HG02759 (cell line): ENCODE results near the gene EHHADH.

Source experiments
- ATAC-seq: cut with Tn5 transposase; IDR thresholded peaks from one replicate; pipeline ENCODE4 v1.9.1; 2021; ENCODE audit warnings: mild to moderate bottlenecking, moderate library complexity; ENCODE audit not compliant: unreplicated experiment

EHHADH gene

GRCh38 chr3:185151101-185151963, 102.5 kb downstream of the EHHADH start:
- ATAC-seq: no peak

- ATAC-seq: no peak
Observed at GRCh38 chr3:185150561-185150960, 103.3 kb downstream of the EHHADH start.

GRCh38 chr3:185149591-185149990, 104.3 kb downstream of the EHHADH start:
- ATAC-seq: no peak

- no peak for ATAC-seq
Observed at GRCh38 chr3:185145511-185145910, 108.3 kb downstream of the EHHADH start.

- no peak for ATAC-seq
Observed at GRCh38 chr3:185144784-185145183, 109.1 kb downstream of the EHHADH start.
